GM19324 (cell line): Measurements from ENCODE around the gene CELF4.
"Not testable (repeated sequence)": the region's sequence is repeated elsewhere in the genome, so short reads cannot be mapped to it uniquely, and the experiment has no call there.

Experiments used
- ATAC-seq: cut with Tn5 transposase; IDR thresholded peaks from one replicate; pipeline ENCODE4 v1.9.1; 2021; ENCODE audit warnings: mild to moderate bottlenecking, moderate library complexity; ENCODE audit not compliant: unreplicated experiment, low FRiP score

The CELF4 gene

GRCh38 chr18:37481072-37481471, 84.5 kb downstream of the CELF4 start:
- ATAC-seq, result no peak

- ATAC-seq, result no peak
Measured at GRCh38 chr18:37476611-37477295, 88.8 kb downstream of the CELF4 start.

- ATAC-seq, result no peak
Measured at GRCh38 chr18:37476182-37476581, 89.4 kb downstream of the CELF4 start.

GRCh38 chr18:37473195-37473840, 92.3 kb downstream of the CELF4 start:
- no peak for ATAC-seq

- no peak for ATAC-seq
Measured at GRCh38 chr18:37471637-37472036, 94.0 kb downstream of the CELF4 start.

- ATAC-seq, result no peak
Measured at GRCh38 chr18:37470986-37471385, 94.6 kb downstream of the CELF4 start.

- ATAC-seq, result no peak
Measured at GRCh38 chr18:37467002-37467662, 98.5 kb downstream of the CELF4 start.

- ATAC-seq, result no peak
Measured at GRCh38 chr18:37465958-37466357, 99.6 kb downstream of the CELF4 start.

- ATAC-seq, result no peak
Measured at GRCh38 chr18:37464257-37464656, 101.3 kb downstream of the CELF4 start.

- not testable (repeated sequence) for ATAC-seq
Measured at GRCh38 chr18:37461329-37461728, 104.3 kb downstream of the CELF4 start.

- no peak for ATAC-seq
Measured at GRCh38 chr18:37460604-37461003, 105.0 kb downstream of the CELF4 start.

GRCh38 chr18:37458697-37459096, 106.9 kb downstream of the CELF4 start:
- ATAC-seq, result no peak

- no peak for ATAC-seq
Measured at GRCh38 chr18:37457753-37458152, 107.8 kb downstream of the CELF4 start.

GRCh38 chr18:37457341-37457740, 108.3 kb downstream of the CELF4 start:
- no peak for ATAC-seq

- no peak for ATAC-seq
Measured at GRCh38 chr18:37456873-37457272, 108.7 kb downstream of the CELF4 start.

GRCh38 chr18:37456395-37456794, 109.2 kb downstream of the CELF4 start:
- ATAC-seq, result no peak

GRCh38 chr18:37453752-37454151, 111.8 kb downstream of the CELF4 start:
- no peak for ATAC-seq

- no peak for ATAC-seq
Measured at GRCh38 chr18:37452682-37453385, 112.8 kb downstream of the CELF4 start.

- ATAC-seq, result no peak
Measured at GRCh38 chr18:37452015-37452414, 113.6 kb downstream of the CELF4 start.

GRCh38 chr18:37451239-37451825, 114.3 kb downstream of the CELF4 start:
- ATAC-seq, result no peak
